ENCODE results near the gene CFAP99.
A peak's percentile ranks its signal among the peaks of the same experiment; 100 is the strongest.
"Not testable (repeated sequence)": the region's sequence is repeated elsewhere in the genome, so short reads cannot be mapped to it uniquely, and the experiment has no call there.

Gene CFAP99

GRCh38 chr4:2449511-2450392, 31.0 kb downstream of the CFAP99 start:
- no peak for DNase-seq

- no peak for DNase-seq
Measured at GRCh38 chr4:2450394-2451035, 31.8 kb downstream of the CFAP99 start.

DNA sequence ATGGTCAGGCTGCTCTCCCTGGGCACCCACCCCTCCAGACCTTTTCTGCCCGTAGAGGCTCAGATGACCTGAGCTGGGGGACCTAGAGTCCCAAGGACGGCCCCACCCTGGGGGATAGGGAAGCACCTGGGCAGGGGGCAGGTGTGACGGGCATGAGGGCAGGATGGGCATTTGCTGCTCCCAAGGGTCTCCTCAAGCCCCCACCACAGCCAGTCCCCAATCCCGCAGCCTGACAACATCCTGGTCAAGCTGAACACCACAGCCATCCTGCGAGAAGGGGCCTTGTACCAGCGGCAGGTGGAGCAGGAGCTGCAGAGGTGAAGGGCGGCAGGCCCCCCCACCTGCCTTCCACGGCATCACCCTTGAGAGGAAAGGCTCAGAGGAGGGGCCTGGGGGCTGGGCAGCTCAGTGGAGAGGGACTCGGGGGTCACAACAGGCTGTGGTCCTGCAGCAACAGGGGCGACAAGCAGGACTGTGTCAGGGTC, 32.3 kb downstream of the CFAP99 start:
- DNase-seq = no peak

GRCh38 chr4:2451821-2452785, 33.3 kb downstream of the CFAP99 start:
- no peak for DNase-seq

- DNase-seq = no peak
Measured at GRCh38 chr4:2457481-2458295, 38.9 kb downstream of the CFAP99 start.

GRCh38 chr4:2458546-2459491, 40.1 kb downstream of the CFAP99 start:
- DNase-seq = no peak

DNA sequence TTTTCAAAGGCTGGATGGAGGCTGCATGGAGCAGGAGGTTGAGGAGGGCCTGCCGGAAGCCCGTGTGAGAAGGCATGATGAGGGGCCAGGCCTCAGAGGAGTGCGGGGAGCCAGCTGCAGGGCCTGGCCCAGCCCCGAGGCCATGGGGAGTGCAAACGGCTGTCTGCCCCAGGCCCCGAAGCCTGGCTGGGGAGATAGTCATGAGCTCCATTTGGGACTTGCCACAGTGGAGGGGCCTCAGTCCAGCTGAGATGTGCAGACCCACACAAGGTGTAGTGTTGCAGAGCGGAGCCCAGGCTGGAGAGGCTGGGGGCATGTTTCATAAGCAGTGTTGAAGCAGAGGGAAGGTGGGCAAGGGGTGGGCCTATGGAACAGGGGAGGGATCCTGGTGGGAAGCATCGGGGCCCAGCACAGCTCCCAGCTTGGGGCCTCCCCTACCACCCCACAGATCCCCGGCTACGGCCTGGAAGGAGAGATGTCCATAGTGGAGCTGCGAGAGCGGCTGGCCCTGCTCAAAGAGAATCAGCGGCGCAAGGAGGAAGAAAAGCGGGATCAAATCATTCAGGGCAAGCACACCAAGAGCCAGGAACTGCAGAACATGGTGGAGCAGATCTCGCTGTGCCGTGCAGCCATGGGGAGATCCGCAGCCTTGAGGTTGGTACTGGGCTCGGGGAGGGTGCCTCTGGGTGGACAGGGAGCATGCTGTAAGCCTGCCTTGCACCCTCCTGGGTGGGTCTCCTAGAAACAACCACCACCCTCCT, 41.0 kb downstream of the CFAP99 start:
- no peak for DNase-seq

DNA sequence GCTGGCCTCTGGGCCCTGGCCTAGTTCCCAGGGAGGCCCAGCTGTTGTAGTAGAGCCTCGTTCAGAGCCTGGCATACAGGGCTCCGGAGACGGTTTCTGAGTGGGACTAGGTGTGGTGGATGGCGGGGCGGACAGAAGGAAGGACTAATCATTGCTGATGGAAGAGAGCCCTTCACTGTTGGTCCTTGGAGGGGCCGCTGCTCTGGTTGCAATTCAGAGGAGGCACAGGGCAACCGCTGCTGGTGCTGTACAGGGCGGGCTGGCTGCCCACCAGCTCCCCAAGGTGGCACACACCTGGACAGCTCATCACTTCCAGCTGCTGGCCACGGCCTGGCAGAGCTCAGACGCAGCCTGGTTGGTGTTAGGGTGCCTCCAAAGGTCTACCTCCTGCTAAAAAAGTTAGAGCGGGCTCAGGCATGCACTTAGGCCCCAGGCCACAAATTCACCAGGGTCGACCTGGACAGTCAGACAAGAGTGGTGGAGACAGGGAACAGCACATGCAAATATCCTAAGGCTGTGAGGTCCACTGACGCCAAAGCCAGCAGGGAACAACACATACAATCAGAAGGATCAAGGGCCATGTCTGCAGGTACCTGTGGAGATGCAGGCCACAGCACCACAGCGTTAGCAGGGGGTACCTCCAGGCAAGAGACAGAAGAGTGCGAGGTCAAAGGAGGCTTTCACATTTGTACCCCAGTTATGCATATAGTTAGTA, 42.6 kb downstream of the CFAP99 start:
- no peak for DNase-seq

- DNase-seq = peak; percentile 43
Measured at GRCh38 chr4:2462218-2462991, 43.6 kb downstream of the CFAP99 start.

DNA sequence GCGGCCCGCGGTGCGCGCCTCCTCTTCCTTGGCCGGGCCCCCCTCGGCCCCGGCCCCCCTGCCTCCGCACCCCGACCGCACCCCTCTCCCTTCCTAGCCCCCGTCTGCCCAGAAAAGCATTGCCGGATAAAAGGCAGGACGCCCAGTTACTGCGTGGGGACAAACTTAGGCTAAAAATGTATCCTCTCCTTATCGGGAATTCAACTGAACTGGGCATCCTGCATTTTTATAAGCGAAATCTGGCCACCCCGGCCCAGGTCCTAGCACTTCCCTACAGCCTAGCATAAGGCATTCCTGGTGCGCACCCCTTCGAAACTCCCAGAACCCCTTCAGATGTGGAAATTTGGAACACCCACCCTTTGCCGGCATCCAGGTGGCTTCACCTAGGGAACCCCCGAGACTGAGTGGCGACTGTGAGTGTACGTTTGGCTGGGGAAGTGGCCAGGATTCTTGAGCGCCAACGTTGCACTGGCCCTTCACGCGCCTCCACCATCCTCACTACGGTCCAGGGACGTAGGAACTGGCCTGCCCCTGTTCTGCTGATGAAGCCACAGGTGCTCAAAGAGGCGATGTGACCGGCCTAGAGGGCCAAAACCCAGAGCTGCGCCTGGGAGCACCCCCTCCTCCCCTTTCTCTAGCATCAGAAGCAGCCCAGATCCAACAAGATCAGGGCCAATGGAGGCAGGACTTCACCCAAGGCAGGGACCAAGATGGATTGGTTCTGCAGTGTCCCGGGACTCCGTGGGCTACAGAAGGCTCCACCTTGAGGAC, 44.4 kb downstream of the CFAP99 start:
- DNase-seq = no peak

- DNase-seq = no peak
Measured at GRCh38 chr4:2465032-2465431, 46.3 kb downstream of the CFAP99 start.

DNA sequence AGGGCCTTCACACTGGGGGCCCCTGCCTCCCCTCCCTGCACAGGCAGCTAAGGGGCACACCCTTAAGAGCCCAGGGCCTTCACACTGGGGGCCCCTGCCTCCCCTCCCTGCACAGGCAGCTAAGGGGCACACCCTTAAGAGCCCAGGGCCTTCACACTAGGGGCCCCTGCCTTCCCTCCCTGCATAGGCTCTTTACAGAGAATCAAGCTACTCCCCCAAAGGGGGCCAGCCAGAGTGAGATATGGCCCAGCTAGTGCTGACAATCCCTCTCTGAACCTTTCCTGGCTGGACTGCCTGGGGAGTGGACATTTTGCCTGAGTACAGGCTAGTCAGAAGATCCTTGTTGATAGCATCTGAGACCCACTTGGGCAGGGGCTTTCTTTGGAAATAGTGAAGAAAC, 46.8 kb downstream of the CFAP99 start:
- DNase-seq = not testable (repeated sequence)

- peak; percentile 90 for DNase-seq
Measured at GRCh38 chr4:2468456-2469191, 49.9 kb downstream of the CFAP99 start, which contains the start of gene RNF4. RNF4 (plus strand) TSS chr4:2469106; CDS start chr4:2490494, 21,388 bp downstream.

- DNase-seq = peak; percentile 54
Measured at GRCh38 chr4:2469192-2469984, 50.6 kb downstream of the CFAP99 start.

GRCh38 chr4:2470791-2471190, 52.0 kb downstream of the CFAP99 start:
- no peak for DNase-seq

DNA sequence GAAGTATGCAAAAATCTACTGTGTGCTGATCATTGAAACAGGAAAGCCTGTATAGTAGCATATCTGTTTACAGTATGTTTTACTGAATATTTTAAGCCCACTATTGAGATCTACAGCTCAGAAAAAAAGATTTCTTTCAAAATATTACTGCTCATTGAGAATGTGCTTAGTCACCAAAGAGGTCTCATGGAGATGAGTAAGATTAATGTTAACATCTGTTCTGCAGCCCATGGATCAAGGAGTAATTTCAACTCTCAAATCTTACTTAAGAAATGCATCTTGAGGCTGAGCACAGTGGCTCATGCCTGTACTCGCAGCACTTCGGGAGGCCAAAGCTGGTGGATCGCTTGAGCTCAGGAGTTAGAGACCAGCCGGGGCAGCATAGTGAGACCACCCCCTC, 53.4 kb downstream of the CFAP99 start:
- no peak for DNase-seq

Measured in activated T-cell treated with anti-CD3 and anti-CD28 coated beads for 4 hours (primary cell).